ENCODE measurements around the gene SEPTIN1.

The SEPTIN1 gene

DNA sequence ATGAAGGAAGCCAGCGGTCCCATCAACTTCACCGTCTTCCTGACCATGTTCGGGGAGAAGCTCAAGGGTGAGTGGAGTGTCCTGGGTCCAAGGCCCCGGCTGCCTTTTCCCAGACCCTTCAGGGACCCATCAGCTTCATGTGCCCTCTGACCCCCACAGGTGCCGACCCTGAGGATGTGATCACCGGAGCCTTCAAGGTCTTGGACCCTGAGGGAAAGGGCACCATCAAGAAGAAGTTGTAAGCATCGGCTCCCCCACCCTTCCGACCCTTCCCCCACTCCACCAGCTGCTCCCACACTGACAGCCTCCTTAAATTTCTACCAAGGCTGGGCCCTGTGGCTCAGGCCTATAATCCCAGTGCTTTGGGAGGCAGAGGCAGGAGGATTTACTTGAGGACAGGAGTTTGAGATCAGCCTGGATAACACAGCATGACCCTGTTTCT, 5.9 kb downstream of the SEPTIN1 start:
- DNase-seq, result no peak

GRCh38 chr16:30375864-30376263, 6.5 kb downstream of the SEPTIN1 start:
- no peak for DNase-seq

DNA sequence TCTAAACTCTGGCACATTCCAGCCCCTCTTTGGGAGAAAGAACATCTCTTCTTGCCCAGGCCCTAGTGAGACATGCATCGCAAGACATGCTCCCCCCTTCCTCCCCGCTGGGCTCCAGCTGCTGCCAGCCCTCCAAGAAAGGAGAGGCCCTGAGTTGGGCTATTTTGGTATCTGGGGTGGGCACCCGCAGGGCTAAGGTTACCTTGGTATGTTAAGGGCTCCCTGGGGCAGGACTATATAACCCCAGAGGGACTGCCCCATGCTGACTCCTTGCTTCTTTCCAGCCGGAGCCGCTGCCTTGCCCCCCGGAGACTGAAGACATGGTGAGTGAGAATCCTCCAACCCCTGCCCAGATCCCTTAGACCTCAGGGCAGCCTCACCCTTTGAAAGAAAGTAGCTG, 7.8 kb downstream of the SEPTIN1 start, which contains the start of gene MYL11:
TSS of gene MYL11 (plus strand) at position 265 of the 400 bp plus-strand sequence. CDS start at position 321, 56 bp downstream.
- no peak for DNase-seq

- no peak for DNase-seq
These were observed 9.6 kb downstream of the SEPTIN1 start for GRCh38 chr16:30372725-30373124.

- DNase-seq, result no peak
These were observed 10.2 kb downstream of the SEPTIN1 start for GRCh38 chr16:30372038-30372712.

DNA sequence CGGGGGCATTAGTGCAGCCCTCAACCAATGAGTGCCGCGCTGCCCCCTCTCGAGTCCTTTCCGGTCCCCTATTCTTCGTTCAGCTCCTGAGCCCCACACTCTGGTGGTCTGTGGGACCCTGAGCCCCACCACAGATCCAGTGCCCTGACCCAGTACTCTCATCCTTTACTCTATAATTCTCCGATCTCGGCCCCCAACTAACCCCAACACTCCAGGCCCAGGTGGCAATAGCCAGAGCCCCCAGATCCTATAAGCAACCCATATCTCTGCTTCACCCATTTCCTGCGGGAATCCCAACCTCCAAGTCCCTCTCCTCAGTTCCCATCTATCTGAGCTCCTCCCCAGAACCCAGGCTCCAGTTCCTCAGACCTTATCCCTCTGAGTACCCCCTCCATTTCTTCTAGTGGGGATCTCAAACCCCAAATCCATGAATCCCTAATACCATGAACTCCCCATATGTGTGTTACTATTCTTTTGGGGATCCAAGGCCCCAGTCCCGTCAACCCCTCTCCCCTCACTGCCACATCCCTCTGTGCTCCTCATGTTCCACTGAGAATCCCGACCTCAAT, 11.0 kb downstream of the SEPTIN1 start:
- DNase-seq, result no peak

- DNase-seq, result peak; percentile 99 to 100
These were observed 11.7 kb downstream of the SEPTIN1 start, which contains the start of gene TBC1D10B for GRCh38 chr16:30370456-30371247. Gene TBC1D10B, minus strand, starts transcription at chr16:30370494. Its CDS starts 311 bp downstream, at chr16:30370183.

- DNase-seq, result no peak
These were observed 12.4 kb downstream of the SEPTIN1 start for GRCh38 chr16:30369938-30370455.

- DNase-seq, result no peak
These were observed 13.0 kb downstream of the SEPTIN1 start for GRCh38 chr16:30369091-30369937.

DNA sequence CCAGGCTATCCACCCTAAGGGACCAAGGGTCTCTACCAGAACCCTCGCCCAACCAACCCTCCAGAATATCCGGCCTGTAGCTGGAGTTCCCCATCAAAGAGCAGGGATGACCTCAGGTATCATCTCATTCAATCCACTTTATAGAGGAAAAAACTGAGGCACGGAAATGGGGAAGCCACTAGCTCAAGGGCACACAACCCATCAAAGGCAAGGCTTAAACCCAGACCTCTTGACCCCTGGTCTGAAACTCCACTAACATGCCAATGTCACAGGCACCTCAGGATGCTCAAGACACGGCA, 13.6 kb downstream of the SEPTIN1 start:
- no peak for DNase-seq

- DNase-seq, result no peak
These were observed 14.1 kb downstream of the SEPTIN1 start for GRCh38 chr16:30368122-30368791.

GRCh38 chr16:30367349-30368009, 14.9 kb downstream of the SEPTIN1 start:
- no peak for DNase-seq

DNA sequence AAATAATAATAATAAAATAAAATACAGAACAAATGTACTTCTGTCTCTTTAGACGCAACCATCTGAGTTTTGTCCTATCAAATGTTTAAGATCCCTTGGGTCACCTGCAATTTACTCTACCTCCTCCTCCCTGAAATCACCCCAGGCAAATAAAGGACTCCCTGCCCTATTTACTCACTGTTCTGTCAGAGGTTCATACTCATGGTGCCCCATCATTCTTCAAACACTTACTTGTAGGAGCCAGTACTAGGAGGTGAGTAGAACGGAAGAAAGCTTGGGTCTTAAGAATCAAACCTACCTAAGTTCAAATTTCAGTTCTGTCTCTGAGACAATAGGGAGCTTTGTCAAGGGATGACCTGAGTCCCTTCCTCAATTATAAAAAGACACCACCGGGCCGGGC, 15.8 kb downstream of the SEPTIN1 start:
- DNase-seq, result no peak

- DNase-seq, result no peak
These were observed 17.2 kb downstream of the SEPTIN1 start for GRCh38 chr16:30365200-30365599.

DNA sequence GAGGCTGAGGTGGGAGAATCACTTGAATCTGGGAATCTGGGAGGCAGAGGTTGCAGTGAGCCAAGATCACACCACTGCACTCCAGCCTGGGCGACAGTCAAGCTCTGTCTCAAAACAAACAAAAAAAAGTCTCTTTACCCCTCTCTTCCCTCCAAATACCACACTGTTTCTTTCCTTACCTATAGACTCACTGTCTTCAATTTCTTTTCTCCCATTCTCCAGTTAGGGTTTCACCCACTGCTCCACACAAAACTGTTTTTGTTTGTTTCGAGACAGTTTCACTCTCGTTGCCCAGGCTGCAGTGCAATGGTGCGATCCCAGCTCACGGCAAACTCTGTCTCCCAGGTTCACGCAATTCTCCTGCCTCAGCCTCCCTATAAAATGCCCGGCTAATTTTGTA, 21.2 kb downstream of the SEPTIN1 start:
- no peak for DNase-seq

GRCh38 chr16:30359871-30360170, 22.5 kb downstream of the SEPTIN1 start:
- no peak for DNase-seq

GRCh38 chr16:30358990-30359870, 23.1 kb downstream of the SEPTIN1 start:
- no peak for DNase-seq

DNA sequence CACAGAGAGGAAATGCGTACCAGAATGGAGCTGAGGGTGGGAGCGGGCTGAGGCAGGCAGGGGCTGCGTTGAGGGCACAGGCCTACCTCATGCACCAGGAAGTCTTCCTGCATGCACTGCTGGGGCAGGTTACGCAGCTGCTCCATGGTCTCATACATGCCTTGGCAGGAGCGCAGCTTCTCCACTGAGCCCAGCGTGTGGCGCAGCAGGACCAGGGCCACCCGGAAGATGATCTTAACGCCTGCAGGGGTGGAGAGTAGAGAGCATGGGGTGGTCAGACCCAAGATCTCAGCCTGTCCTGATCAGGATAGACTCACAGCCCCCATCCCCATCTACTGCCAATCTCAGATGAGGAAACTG, 23.8 kb downstream of the SEPTIN1 start:
- DNase-seq, result no peak

DNA sequence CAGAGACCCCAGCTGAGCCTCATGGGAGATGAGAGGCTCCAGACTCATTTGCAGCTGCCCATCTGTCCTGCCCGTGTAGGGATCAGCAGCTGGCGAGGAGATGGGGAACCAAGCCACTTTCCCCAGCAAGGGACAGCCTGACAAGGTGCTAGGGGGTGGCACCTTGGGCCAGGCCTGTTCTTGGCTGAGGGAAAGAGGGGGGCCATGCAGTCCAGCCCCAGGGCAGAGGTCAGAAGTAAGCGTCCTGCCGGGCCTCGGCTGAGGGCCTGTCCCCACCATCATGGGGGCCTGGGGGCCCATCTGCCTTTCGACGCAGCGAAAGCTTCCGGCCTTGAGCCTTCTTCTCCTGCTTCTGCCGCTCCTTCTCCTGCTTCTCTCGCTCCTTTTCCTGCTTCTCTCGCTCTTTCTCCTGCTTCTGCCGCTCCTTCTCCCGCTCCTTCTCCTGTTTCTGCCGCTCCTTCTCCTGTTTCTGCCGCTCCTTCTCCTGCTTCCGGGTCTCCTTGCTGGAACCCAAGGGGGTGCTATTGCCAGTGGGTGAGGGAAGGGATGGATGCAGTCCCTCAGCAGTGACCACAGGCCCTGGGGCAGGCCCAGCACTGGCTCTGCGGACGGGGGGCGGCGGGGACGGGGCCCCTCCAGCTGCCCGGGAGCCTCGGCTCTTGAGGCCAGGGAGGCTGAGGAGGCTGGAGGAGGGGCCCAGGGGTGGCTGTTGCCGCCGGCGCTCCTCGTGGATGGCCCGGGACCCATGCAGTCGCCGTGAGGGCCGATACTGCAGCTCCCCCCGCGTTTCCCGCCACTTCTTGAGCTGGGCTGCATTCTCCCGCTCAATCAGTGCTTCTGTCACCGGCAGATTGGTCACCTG, 24.4 kb downstream of the SEPTIN1 start:
- no peak for DNase-seq

All from SW 1271 (cell line).